SU-DHL-6 (cell line): ENCODE data around the gene OSBPL9.

Source experiments
- H2AFZ ChIP-seq: fragments of 200-600 bp; sonication (generic); 2 replicates; pipeline ENCODE4 v1.6.1; 2014; ENCODE audit warnings: low read depth, mild to moderate bottlenecking, moderate library complexity, mixed read lengths, antibody characterized with exemption, low read length; ENCODE audit not compliant: severe bottlenecking
- H3F3A ChIP-seq: fragments of 200-600 bp; shearing (Covaris generic); 2 replicates; pipeline ENCODE4 v1.6.0; 2016; ENCODE audit warnings: antibody characterized with exemption, mild to moderate bottlenecking; ENCODE audit not compliant: insufficient read depth
- H3K27ac ChIP-seq: fragments of 200-600 bp; sonication (generic); 2 replicates; pipeline ENCODE4 v1.5.1; 2016; ENCODE audit warnings: low read depth, mild to moderate bottlenecking, low read length, moderate library complexity, mixed read lengths
- H3K27me3 ChIP-seq: fragments of 200-600 bp; sonication (generic), shearing (Covaris generic); 2 replicates; pipeline ENCODE4 v1.6.0; 2014; ENCODE audit warnings: mild to moderate bottlenecking, low read length
- H3K36me3 ChIP-seq: fragments of 200-600 bp; sonication (generic); 2 replicates; pipeline ENCODE4 v1.6.1; 2014; ENCODE audit warnings: mild to moderate bottlenecking, low read length, mixed read lengths
- H3K4me2 ChIP-seq: fragments of 300-600, 200-600 bp; shearing (Covaris generic), sonication (generic); 2 replicates; pipeline ENCODE4 v1.6.0; 2014; ENCODE audit warnings: low read length, low read depth, mild to moderate bottlenecking; ENCODE audit not compliant: poor library complexity, severe bottlenecking
- H3K4me3 ChIP-seq: fragments of 200-600 bp; sonication (generic); 2 replicates; pipeline ENCODE4 v1.5.1; 2014; ENCODE audit warnings: antibody characterized with exemption, low read length, mild to moderate bottlenecking, mixed read lengths; ENCODE audit not compliant: insufficient read depth, poor library complexity, severe bottlenecking
- H3K79me2 ChIP-seq: fragments of 200-600 bp; sonication (generic); 2 replicates; pipeline ENCODE4 v1.6.1; 2014; ENCODE audit warnings: mild to moderate bottlenecking, low read length, moderate library complexity; ENCODE audit not compliant: insufficient read depth
- H3K9ac ChIP-seq: fragments of 200-600 bp; sonication (generic); 2 replicates; pipeline ENCODE4 v1.7.0; 2014; ENCODE audit warnings: mild to moderate bottlenecking, low read length
- H3K9me2 ChIP-seq: fragments of 200-600 bp; sonication (generic); replicated peaks from 2 replicates; pipeline ENCODE4 v1.6.1; 2014; ENCODE audit warnings: low read length; ENCODE audit not compliant: insufficient read depth
- H3K9me3 ChIP-seq: fragments of 200-600 bp; sonication (generic); 2 replicates; pipeline ENCODE4 v1.6.1; 2014; ENCODE audit warnings: low read length, mixed read lengths; ENCODE audit not compliant: insufficient read depth
- H4K20me1 ChIP-seq: fragments of 200-600 bp; sonication (generic); 2 replicates; pipeline ENCODE4 v1.6.1; 2014; ENCODE audit warnings: low read depth, mild to moderate bottlenecking, antibody characterized with exemption, low read length, moderate library complexity, mixed read lengths
- EZH2phosphoT487 ChIP-seq: fragments of 200-600 bp; sonication (generic), shearing (Covaris generic); conservative IDR thresholded peaks from 2 replicates; pipeline ENCODE4 v1.6.1; 2018; ENCODE audit warnings: mild to moderate bottlenecking, antibody characterized with exemption, low read length, moderate library complexity, mixed read lengths
- TF ChIP-seq, protein P1 (sequence below): fragments of 200-600 bp; sonication (generic); IDR thresholded peaks from one replicate; pipeline ENCODE4 v1.5.1; 2017; ENCODE audit warnings: antibody characterized with exemption, mild to moderate bottlenecking, low read length, moderate library complexity; ENCODE audit not compliant: insufficient read depth, poor library complexity, severe bottlenecking

OSBPL9 gene

DNA sequence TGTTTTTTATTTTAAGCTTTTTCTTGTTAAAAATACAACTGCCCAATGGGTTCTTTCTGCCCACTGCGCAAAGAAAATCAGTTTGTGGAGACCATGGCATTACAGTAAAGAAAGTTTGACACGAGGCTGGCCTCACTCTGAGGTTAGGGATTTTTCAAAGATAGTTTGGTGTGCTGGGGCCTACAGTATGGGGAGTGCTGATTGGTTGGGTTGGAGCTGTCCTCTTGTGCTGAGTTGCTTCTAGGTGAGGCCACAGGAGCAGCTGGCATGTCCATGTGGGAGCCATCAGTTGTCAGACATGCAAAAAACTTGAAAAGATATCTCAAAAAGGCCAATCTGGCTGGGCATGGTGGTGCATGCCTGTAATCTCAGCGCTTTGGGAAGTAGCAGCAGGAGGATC lies 14.0 kb downstream of the OSBPL9 start:
- no peaks in the 10 kb centered on the region for H3K27me3 ChIP-seq
- H3K27ac ChIP-seq: no peak overlapping the region
- no peaks in the 10 kb centered on the region for H3K79me2 ChIP-seq
- H4K20me1 ChIP-seq: no peaks in the 10 kb centered on the region
- H3K36me3 ChIP-seq: no peaks in the 10 kb centered on the region
- no peaks in the 10 kb centered on the region for H3K9me2 ChIP-seq
- TF ChIP-seq, protein P1, sequence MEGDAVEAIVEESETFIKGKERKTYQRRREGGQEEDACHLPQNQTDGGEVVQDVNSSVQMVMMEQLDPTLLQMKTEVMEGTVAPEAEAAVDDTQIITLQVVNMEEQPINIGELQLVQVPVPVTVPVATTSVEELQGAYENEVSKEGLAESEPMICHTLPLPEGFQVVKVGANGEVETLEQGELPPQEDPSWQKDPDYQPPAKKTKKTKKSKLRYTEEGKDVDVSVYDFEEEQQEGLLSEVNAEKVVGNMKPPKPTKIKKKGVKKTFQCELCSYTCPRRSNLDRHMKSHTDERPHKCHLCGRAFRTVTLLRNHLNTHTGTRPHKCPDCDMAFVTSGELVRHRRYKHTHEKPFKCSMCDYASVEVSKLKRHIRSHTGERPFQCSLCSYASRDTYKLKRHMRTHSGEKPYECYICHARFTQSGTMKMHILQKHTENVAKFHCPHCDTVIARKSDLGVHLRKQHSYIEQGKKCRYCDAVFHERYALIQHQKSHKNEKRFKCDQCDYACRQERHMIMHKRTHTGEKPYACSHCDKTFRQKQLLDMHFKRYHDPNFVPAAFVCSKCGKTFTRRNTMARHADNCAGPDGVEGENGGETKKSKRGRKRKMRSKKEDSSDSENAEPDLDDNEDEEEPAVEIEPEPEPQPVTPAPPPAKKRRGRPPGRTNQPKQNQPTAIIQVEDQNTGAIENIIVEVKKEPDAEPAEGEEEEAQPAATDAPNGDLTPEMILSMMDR: no peak
- no peak for TF ChIP-seq EZH2phosphoT487
- H3K9me3 ChIP-seq: no peaks in the 10 kb centered on the region
- no peak overlapping the region for H3K4me3 ChIP-seq
- H2AFZ ChIP-seq: no peak overlapping the region
- no peak overlapping the region for H3K9ac ChIP-seq
- H3K4me2 ChIP-seq: no peak overlapping the region
- no peaks in the 10 kb centered on the region for H3F3A ChIP-seq

DNA sequence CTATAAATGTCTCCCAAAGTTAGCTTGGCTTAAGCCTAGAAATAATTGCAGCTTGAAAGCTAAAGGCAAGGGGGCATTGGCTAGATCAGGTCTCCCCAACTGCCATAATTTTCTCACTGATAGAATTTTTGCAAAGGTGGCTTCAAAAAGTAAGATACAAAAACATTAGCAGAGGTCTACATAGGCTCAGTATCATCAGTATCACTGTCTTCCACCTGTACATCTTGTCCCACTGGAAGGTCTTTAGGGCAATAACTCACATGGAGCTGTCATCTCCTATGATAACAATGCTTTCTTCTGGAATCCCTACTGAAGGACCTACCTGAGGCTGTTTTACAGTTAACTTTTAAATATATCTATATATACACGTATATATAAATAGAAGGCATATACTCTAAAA lies 14.9 kb downstream of the OSBPL9 start:
- Histone ChIP-seq H3K27me3 (no peaks in the 10 kb centered on the region), H3K4me3 (no peak overlapping the region), H3K4me2 (no peak overlapping the region), H3K27ac (no peak overlapping the region), H3K9me3 (no peaks in the 10 kb centered on the region), H3K9me2 (no peaks in the 10 kb centered on the region), H4K20me1 (no peaks in the 10 kb centered on the region), H3K9ac (no peak overlapping the region), H2AFZ (no peak overlapping the region), H3K36me3 (no peaks in the 10 kb centered on the region), H3F3A (no peaks in the 10 kb centered on the region), H3K79me2 (no peaks in the 10 kb centered on the region)
- no peak for TF ChIP-seq EZH2phosphoT487
- TF ChIP-seq, protein P1: no peak

DNA sequence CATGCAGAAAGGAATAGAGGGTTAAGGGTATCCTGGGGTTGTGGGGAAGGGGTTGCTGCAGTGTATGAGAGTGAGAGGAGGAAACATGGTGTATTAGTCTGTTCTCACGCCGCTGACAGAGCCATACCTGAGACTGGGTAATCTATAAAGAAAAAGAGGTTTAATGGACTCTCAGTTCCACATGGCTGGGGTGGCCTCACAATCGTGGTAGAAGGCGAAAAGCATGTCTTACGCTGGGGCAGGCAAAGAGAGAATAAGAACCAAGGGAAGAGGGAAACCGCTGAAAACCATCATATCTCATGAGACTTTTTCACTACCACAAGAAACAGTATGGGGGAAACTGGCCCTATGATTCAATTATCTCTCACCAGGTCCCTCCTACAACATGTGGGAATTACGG lies 17.7 kb downstream of the OSBPL9 start:
- no peak for TF ChIP-seq EZH2phosphoT487
- TF ChIP-seq, protein P1: no peak
- no peak overlapping the region for H3K4me2 ChIP-seq
- no peaks in the 10 kb centered on the region for H3K79me2 ChIP-seq

More for the DNA sequence above, 17.7 kb downstream of the OSBPL9 start:
- H2AFZ ChIP-seq: no peak overlapping the region
- H3K36me3 ChIP-seq: no peaks in the 10 kb centered on the region
- H3K9me2 ChIP-seq: no peaks in the 10 kb centered on the region
- H3K9ac ChIP-seq: no peak overlapping the region
- H3K9me3 ChIP-seq: no peaks in the 10 kb centered on the region
- no peak overlapping the region for H3K27ac ChIP-seq
- no peaks in the 10 kb centered on the region for H3K27me3 ChIP-seq
- no peak overlapping the region for H3K4me3 ChIP-seq
- H3F3A ChIP-seq: no peaks in the 10 kb centered on the region
- H4K20me1 ChIP-seq: 0 out of 2 replicates have a peak, but pooled peaks cover 9% of the 10 kb centered on the region
